ENCODE measurements around the gene PKM.

The PKM gene

DNA sequence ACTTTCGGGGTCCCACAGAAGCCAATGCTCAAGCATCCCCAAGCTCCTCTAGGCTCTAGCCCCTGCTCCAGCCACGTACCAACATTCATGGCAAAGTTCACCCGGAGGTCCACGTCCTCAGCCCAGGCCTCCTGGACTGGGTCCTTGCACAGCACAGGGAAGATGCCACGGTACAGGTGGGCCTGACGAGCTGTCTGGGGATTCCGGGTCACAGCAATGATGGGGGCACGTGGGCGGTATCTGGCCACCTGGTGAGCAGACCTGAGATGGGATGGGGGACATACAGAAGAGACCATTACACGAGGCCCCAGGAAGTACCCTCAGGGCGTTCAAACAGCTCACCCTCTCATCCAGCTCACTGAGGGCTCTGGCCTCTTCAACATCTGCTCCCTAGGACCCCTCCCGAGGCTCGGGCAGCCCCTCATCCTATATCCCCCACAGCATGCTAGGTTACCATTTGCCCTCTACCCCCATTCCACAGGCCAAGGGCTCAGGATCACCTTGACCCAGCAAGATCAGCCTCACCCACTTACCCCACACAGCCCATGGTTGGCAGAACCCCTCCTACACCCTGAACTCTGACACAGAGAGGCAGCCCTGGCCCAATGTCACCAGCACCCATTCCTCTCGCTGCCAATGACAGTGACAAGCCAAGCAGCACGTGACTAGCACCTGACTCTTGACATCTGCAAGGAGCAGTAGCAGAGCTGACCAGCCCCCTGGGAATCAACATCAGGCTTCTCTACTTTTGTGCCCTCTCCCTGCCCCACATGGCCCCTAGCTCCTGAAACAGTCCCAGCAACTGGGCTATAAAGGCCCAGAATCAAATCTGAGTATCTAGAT is 30.4 kb downstream of the PKM start:
- DNase-seq (ENCODE audit: low read depth): no peak

DNA sequence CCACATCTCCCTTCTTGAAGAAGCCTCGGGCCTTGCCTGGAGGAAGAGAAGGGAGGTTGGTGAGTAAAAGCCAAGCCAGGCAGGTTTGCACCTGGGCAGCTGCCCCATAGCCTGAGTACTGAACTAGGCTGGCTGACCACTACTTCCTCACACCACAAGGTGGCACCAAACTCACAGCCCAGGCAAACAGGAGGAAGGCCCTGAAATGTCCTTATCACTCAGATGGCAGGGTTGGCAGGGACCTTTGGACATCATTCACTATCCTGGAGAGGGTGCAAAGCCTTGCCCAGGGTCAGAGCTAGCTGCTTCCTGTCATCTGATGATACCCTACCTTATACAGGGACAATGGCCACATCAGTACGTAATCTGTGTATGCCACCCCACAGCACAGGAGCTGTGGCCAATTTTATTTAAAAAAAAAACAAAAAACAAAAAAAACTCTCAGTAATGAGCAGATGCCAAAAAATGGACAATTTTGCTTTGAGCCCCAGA is 31.2 kb downstream of the PKM start:
- peak; percentile 80 for DNase-seq (ENCODE audit: low read depth)

- DNase-seq (ENCODE audit: low read depth): no peak
These were observed 31.8 kb downstream of the PKM start for GRCh38 chr15:72199205-72199515.

- DNase-seq (ENCODE audit: low read depth): no peak
These were observed 32.4 kb downstream of the PKM start for GRCh38 chr15:72198356-72199204.

- DNase-seq (ENCODE audit: low read depth): peak; percentile 53
These were observed 33.3 kb downstream of the PKM start, which contains the start of gene GRAMD2A for GRCh38 chr15:72197460-72198355. Gene GRAMD2A, minus strand, starts transcription at chr15:72197787.

- DNase-seq (ENCODE audit: low read depth): no peak
These were observed 33.9 kb downstream of the PKM start for GRCh38 chr15:72197041-72197459.

DNA sequence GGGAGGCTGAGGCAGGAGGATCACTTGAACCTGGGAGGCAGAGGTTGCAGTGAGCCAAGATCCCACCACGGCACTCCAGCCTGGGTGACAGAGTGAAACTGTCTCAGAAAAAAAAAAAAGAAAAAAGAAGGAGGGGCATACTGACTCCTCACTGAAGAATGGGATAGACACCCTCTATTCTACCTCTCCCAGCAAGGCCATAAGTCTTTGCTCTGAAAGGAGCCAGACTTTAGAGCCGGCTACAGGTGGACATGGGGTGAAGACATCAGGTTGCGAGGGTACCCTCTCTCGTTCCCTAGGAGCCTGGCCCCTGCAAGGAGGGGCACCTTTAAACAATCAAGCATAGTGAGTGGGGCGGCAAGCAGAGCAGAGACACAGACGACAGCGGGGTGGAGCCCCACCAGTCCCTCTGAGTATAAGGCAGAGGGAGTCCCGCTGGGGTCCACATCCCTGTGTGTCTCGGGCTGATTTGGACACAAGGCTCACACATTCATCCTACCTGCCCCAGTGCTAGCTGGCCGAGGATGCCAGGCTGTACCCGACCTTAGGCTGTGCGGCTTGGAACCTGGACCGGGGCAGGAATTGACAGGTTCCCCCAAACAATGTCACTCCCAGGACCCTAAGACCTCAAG is 34.5 kb downstream of the PKM start:
- DNase-seq (ENCODE audit: low read depth): peak; percentile 28

DNA sequence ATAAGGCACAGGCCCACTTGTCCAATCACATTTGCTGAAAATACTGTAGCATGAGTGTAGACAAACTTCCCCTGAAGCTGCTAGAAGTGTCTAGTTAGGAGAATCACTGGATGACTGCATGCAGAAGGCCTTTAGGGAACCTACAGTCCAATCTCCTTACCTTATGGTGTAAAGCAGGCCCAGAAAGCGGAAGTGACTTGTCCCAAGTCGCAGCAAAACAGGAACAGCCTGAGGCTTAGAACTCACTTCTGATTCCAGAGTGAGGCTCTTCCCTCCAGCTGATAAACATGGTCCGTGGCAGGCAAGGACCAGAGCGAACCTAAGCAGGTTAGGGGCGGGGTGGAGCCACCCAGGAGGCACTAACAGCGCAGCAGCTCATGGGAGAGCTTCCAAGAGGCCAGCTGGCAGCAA is 35.9 kb downstream of the PKM start:
- DNase-seq (ENCODE audit: low read depth): no peak

DNA sequence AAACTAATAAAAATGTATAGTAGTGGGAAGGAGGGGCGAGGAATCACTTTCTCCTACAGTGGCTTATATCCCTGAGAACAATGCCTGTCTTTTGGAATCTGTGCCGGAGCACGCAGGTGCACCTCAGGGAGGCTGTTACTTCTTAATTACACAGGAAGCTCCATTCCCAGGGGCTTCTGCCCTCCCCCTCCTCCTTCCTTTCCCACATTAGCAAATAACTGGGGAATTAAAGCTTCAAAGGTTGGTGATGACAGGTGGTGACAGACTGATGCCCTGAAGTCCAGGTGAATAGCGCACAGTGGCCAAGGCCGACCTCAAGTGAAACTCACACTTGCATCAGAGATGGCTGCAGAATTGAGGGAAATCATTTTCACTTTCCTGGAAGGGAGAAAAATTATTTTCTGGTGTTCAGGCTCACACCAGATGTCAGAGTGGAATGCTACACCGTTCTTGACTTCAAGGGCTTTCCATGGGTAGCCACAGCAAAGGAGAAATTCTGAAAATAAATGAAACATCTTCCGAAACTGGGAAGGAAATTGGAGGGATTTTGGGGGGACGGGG is 37.1 kb downstream of the PKM start:
- no peak for DNase-seq (ENCODE audit: low read depth)

GRCh38 chr15:72192416-72192815 is 38.6 kb downstream of the PKM start:
- no peak for DNase-seq (ENCODE audit: low read depth)

- DNase-seq (ENCODE audit: low read depth): no peak
These were observed 41.6 kb downstream of the PKM start for GRCh38 chr15:72189250-72189902.

GRCh38 chr15:72184165-72184811 is 46.7 kb downstream of the PKM start:
- DNase-seq (ENCODE audit: low read depth): peak; percentile 69

GRCh38 chr15:72183781-72184164 is 47.2 kb downstream of the PKM start:
- no peak for DNase-seq (ENCODE audit: low read depth)

- DNase-seq (ENCODE audit: low read depth): peak; percentile 43
These were observed 48.3 kb downstream of the PKM start for GRCh38 chr15:72182673-72183072.

DNA sequence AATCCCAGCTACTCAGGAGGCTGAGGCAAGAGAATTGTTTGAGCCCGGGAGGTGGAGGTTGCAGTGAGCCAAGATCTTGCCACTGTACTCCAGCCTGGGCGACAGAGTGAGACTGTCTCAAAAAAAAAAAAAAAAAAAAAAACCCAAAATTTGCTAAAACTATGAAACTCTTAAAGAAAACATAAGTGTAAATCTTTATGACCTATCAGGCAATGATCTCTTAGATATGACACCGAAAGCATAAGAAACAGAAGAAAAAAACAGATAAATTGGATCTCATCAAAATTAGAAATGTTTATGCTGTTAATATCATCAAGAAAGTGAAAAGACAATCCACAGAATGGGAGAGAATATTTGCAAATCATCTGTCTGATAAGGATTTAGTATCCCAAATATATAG is 48.7 kb downstream of the PKM start:
- no peak for DNase-seq (ENCODE audit: low read depth)

DNA sequence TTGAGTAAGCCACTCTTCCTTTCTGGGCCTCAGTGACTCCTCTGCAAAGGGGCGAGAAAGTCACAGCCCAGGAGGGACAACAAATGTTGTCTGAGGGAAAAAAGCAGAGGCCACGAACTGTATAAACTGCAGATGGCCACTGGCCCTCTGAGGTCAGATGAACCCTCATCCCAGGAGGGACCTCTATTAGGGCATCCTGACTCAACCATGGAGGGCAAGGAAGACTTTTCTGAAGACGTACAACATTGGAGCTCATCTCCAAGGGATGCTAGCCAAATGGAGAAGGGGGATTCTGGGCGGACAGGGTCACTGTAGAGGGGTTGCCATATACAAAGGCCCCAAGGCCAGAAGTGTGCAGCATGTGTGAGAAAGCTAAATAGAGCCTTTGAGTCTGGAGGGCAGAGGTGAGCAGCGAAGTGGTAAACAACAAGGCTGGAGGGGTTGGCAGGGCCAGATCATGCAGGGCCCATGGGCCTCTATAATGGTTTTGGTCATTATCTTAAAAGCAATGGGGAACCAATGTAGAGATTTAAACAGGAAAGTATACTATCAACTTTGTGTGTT is 50.1 kb downstream of the PKM start:
- no peak for DNase-seq (ENCODE audit: low read depth)

GRCh38 chr15:72179950-72180581 is 50.9 kb downstream of the PKM start:
- no peak for DNase-seq (ENCODE audit: low read depth)

DNA sequence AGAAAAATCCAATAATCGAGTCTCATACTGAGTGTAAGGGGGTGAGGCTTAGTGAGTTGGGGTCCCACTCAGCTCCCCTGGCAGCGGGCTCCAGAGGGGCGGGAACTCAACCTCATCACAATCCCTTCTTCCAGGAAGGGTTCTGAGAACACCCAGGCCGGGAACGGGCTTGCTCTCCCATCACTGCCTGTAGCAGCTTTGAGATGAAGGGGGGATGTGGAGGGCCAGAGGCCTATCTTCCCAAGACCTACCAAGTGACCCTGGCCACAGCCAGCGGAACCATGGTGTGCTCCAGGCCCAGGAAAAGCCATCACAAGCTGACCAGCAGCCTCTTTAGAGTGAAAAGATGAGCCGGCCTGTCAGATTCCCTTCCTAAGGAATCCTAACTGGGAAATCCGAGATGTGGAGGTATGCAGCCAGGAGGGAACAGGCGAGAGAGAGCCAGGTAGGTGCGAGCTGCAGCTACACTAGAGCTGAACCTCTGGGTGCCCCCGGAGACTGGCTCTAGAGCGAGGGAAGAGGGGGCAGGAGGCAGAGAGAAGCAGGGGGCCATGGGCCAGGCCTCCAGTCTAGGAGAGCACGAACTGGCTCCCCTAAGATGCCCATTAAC is 51.9 kb downstream of the PKM start:
- DNase-seq (ENCODE audit: low read depth): no peak

DNA sequence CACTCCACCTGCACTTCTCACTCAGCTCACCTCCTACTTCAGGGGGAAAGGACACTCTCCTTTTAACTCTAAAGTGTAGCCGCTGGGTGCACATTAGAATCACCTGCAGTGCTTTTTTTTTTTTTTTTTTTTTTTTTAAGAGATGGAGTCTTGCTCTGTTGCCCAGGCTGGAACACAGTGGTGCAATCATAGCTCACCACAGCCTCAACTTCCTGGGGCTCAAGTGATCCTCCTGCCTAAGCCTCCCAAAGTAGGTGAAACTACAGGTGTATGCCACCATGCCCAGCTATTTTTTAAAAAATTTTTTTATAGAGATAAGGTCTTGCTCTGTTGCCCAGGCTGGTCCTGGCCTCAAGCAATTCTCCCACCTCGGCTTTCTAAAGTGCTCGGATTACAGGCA is 54.2 kb downstream of the PKM start:
- no peak for DNase-seq (ENCODE audit: low read depth)

Data from EH (cell line).